Upper lobe of left lung (tissue), 4 donors: ENCODE results near the gene DNAH17.

Experiments
- CTCF ChIP-seq, 6 experiments: fragments of 450-650 bp in 4 of 6; fragments of 200-600 bp in 2 of 6; sonication (generic) in 2 of 6; IDR thresholded peaks; one replicate each; pipeline ENCODE4 v1.5.1; 2016 to 2019; ENCODE audit warnings: antibody characterized with exemption in 6 of 6
- EP300 ChIP-seq, 4 donors: sonication (generic); formaldehyde crosslinking; IDR thresholded peaks; one replicate each; pipeline ENCODE4 v1.5.1; 2017; ENCODE audit warnings: antibody characterized with exemption in 4 of 4, control low read depth in 2 of 4

- TF ChIP-seq CTCF (IDR thresholded peaks at IDR 0.05): no peak
- TF ChIP-seq EP300 (IDR thresholded peaks at IDR 0.05): no peak
Observed at GRCh38 chr17:78617511-78618061, 40.4 kb upstream of the DNAH17 start.
